Activated T-helper 1 cell treated with Interleukin-2 at 50 U/mL for 16 hours (primary cell): ENCODE data around the gene ZNF423.

Experiments used
- DNase-seq: peaks from one replicate; pipeline ENCODE4 v3.0.0-alpha.2; 2020; ENCODE audit warnings: low read depth

The ZNF423 gene

GRCh38 chr16:49663081-49664065 is 192.5 kb downstream of the ZNF423 start:
- DNase-seq = no peak

DNA sequence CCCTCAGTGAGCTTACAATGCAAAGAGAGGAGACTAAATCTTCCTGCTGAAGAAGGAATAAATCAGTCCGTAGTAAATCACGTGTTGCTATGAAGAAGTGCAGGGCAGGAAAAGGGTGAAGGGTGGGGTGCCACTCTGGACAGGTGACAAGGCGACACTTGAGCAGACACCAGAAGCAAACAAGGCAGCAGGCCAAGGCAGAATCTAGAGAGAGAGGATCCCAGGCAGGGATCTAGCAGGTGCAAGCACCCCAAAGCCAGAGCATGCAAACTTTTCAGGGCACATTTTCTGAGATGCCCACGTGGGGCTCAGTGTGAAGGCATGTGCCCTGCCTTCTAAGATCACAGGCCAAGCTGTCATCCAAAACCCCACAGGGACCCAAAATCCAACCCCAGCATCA is 193.3 kb downstream of the ZNF423 start:
- DNase-seq = no peak

- DNase-seq = no peak
These were observed 194.3 kb downstream of the ZNF423 start for GRCh38 chr16:49661465-49662187.

GRCh38 chr16:49660626-49661025 is 195.3 kb downstream of the ZNF423 start:
- no peak for DNase-seq

DNA sequence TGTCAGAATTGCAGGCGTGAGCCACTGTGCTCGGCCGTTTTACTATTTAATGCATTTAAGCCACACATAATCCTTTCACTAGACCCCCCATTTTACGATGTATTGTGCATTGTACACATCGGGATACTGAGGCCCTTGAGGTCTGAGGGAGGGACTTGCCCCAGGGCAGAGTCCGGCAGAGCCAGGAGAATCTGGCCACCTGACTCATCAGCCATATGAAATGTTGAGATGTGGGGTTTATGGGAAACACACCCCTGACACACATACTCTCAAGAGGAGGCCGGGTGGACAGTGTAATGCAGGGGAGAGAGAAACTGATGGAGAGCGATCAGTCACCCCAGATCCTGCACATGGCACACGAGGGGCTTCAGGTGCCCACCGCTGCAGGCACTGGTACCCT is 196.6 kb downstream of the ZNF423 start:
- DNase-seq = no peak

DNA sequence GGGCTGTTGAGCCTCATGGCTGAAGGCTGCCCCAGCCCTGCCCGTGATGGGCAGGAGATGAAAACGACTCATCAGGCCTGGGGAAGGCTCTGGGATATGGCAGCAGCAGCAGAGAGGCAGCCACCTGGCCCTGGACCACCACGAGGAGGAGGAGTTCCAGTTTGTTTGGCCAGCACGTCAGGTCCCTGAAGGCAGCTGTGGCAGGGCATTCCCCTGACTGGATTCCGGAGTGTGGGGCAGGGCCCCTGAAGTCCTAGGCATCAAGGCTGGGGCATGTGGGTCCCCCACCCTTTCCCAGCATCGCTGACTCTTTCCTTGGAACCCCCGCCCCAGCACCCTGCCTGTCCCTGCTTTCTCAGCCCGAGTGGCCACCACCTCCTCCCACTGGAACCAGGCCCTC is 197.4 kb downstream of the ZNF423 start:
- no peak for DNase-seq

GRCh38 chr16:49657736-49658465 is 198.0 kb downstream of the ZNF423 start:
- DNase-seq = no peak

GRCh38 chr16:49654425-49654824 is 201.5 kb downstream of the ZNF423 start:
- DNase-seq = no peak

GRCh38 chr16:49653577-49653976 is 202.3 kb downstream of the ZNF423 start:
- DNase-seq = no peak

- DNase-seq = no peak
These were observed 202.7 kb downstream of the ZNF423 start for GRCh38 chr16:49653173-49653570.

DNA sequence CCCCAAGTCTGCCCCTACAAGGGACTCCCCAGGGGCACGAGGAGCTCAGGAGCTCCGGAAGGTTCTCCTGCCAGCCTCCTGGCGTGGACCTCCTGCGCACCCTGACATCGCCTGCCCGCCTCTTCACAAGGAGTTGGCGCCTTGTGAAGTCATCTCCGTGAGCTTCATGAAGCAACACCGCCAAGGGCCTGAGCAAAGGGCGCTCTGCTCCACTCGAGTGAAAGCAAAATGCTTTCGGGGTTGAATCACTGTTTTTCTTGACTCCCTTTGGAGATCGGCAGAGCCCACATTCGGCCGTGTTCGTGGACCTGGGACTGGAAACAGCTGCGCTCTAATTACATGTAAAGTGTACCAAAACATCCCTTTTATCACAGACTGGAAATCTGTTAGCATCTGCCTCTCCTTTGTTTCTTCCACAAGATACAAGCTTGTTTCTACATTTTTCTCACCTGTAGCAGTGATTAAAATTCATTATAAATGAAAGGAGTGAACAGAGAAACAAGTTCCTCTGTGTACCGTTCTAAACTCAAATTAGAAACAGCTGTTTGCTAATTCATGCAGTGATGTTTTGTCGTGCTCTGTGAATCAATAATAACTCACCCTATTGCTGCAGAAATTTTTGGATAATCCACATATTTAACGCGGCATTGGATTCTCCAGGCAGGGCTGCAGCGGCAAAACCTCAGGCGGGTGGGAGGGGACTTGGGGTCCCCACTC is 203.3 kb downstream of the ZNF423 start:
- no peak for DNase-seq

GRCh38 chr16:49651996-49652395 is 203.9 kb downstream of the ZNF423 start:
- DNase-seq = no peak

- no peak for DNase-seq
These were observed 204.7 kb downstream of the ZNF423 start for GRCh38 chr16:49651226-49651625.

DNA sequence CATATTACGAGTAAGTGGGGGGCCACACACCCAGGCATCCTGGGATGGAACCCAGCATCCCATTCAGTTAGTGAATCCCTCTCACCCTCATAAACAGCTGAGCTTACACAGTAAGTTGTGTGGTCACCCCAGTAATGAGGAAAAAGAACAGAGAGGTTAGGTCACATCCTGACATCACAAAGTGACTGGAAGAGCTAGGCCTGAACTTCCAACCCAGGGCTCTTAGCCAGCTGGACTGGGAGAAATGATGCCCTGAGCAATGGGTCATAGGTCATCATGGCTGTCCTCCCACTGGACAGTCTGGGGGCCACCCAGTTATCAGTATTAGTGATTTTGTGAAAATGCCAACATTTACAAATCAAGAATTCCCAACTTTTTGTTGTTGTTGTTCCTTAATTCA is 205.3 kb downstream of the ZNF423 start:
- DNase-seq = no peak

GRCh38 chr16:49649013-49649765 is 206.7 kb downstream of the ZNF423 start:
- DNase-seq = no peak

GRCh38 chr16:49647673-49648072 is 208.2 kb downstream of the ZNF423 start:
- no peak for DNase-seq

- DNase-seq = no peak
These were observed 210.6 kb downstream of the ZNF423 start for GRCh38 chr16:49645263-49645662.

- no peak for DNase-seq
These were observed 211.8 kb downstream of the ZNF423 start for GRCh38 chr16:49644145-49644463.

DNA sequence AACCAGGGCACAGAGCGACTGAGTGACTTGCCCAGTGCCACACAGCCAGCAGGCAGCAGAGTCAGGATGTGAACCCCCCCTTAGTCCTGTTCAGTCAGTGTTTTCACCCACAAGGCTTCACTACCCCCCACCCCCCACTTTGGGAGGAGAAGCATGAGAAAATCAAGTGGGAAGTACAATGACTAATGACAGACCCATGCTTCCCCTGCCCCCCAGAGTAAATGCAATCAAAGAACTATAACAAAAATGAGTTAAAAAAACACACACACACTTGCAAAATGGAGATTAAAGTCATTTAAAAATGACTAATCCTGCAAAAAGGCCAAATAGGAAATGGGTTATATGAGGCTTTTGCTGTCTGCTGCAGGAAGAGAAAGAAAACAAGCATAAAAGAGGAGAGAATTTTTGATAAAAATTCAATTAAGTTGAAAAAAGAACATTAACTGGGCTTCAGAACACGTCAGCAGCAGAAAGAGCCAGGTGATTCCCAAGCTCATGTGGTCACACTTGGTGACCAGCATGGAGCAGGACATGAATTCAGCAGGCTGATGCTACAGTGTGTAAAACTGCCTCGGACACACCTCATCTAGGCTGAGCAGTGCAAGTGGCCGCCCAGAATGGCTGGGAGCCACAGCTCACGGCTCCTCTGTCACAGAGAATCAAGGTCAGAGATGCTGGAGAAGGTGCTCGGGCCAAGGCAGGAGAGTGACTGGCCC is 212.3 kb downstream of the ZNF423 start:
- no peak for DNase-seq

DNA sequence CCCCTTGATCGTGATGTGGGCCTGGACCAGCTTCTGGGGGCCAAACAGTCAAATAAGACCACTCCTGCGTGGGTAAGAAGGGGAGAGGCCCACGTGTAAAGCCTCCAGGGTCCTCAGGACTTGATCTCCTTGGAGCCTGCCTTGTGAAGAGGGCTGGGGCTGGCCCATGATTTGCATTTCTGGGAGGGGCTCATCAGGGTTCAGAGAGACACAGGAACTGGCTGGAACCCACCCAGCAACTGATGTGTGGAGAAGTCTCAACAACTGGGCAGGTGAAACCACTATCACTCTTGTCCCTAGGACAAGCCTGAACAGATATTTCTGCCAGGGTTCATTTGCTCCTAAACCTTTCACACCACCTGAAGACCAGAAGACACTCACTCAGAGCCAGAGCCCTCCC is 214.7 kb downstream of the ZNF423 start:
- DNase-seq = no peak

DNA sequence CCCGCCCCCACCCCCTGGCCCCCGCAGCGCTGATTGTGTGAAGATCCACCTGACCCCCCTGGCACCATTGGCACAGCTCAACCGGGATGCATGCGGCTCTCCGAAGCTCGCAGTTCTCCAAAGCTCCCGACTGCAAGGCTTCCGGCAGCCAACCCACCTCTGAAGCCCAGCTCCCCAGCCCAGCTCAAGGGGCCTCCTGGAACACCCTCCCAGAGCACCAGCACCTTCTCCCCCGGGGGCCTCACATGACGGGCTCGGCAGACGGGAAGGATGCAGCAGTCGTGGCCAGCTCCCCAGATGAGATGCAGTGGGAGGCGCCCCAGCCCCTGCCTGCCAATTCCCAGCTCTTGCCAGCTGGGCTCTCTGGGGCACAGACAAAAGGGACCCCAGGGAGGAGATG is 215.3 kb downstream of the ZNF423 start:
- no peak for DNase-seq
